Memory B cell (primary cell): ENCODE measurements around the gene CRLF2.
A peak's percentile ranks its signal among the peaks of the same experiment; 100 is the strongest.
"Not testable (repeated sequence)": the region's sequence is repeated elsewhere in the genome, so short reads cannot be mapped to it uniquely, and the experiment has no call there.

Experiments used
- ATAC-seq: fragments of 150-1000 bp; cut with Tn5 transposase; 2 replicates; pipeline ENCODE4 v1.10.0; 2021; ENCODE audit warnings: low read depth, mild to moderate bottlenecking, moderate library complexity
- DNase-seq, 2 donors: peaks; one replicate each; pipeline ENCODE4 v3.0.0; 2022; ENCODE audit warnings: low spot score in 2 of 2
- H3K27ac Mint-ChIP-seq: one replicate; pipeline ENCODE4 v1.8.0; 2022; ENCODE audit warnings: mild to moderate bottlenecking, moderate library complexity, mixed read lengths
- H3K27me3 Mint-ChIP-seq: one replicate; pipeline ENCODE4 v1.8.0; 2022; ENCODE audit warnings: mixed read lengths
- H3K36me3 Mint-ChIP-seq: one replicate; pipeline ENCODE4 v1.8.0; 2022; ENCODE audit warnings: mild to moderate bottlenecking, mixed read lengths
- H3K4me1 Mint-ChIP-seq: one replicate; pipeline ENCODE4 v1.8.0; 2022; ENCODE audit warnings: mixed read lengths
- H3K4me3 Mint-ChIP-seq: one replicate; pipeline ENCODE4 v1.8.0; 2022; ENCODE audit warnings: mild to moderate bottlenecking, moderate library complexity, mixed read lengths
- H3K9me3 Mint-ChIP-seq: one replicate; pipeline ENCODE4 v1.8.0; 2022; ENCODE audit warnings: mixed read lengths

Gene CRLF2

GRCh38 chrX:1167466-1167865, 45.0 kb downstream of the CRLF2 start:
- no peaks in the 10 kb centered on the region for H3K4me1 Mint-ChIP-seq
- H3K27ac Mint-ChIP-seq, result no peak overlapping the region
- ATAC-seq (no peak), DNase-seq (no peak)
- H3K36me3 Mint-ChIP-seq, result peaks cover 6% of the 10 kb centered on the region
- H3K9me3 Mint-ChIP-seq, result peaks cover 2% of the 10 kb centered on the region
- H3K27me3 Mint-ChIP-seq, result peaks cover 15% of the 10 kb centered on the region
- no peak overlapping the region for H3K4me3 Mint-ChIP-seq

DNA sequence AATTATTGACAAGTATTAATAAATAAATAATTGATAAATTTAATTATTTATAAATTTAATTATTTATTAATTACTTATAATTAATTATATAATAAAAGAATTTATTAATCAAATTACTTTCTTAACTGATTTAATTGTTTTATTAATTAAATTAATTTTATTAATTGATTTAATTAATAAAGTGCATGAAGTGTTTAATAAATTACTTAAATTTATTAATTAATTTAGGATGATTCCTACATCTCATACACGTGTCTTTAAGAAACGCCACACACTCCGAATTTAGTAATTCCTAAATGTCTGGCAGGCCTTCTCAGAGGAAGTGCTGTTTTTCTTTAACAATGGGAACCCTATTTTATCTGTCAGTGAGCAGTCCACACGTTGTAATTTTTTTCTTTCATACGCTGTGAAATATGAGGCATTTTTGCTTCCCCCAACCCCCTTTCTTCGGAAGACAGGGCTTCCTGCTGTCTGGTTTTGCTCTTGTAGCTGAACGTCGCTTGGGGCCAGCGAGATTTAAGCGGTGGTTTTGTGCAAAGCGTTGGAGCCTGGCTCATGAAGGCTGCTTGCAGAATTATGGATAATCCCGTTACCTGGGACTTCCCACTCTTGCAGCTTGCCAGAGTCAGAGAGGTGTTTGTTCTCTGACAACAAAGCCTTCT, 46.8 kb downstream of the CRLF2 start:
- H3K4me1 Mint-ChIP-seq, result peaks cover 2% of the 10 kb centered on the region
- DNase-seq, result no peak
- no peak for ATAC-seq

GRCh38 chrX:1164322-1165288, 47.8 kb downstream of the CRLF2 start:
- no peak overlapping the region for H3K4me3 Mint-ChIP-seq
- peaks cover 8% of the 10 kb centered on the region for H3K9me3 Mint-ChIP-seq
- peaks cover 17% of the 10 kb centered on the region for H3K27me3 Mint-ChIP-seq
- DNase-seq (no peak), ATAC-seq (peak; percentile 29)
- peaks cover 9% of the 10 kb centered on the region for H3K36me3 Mint-ChIP-seq
- H3K27ac Mint-ChIP-seq, result no peak overlapping the region
- H3K4me1 Mint-ChIP-seq, result peaks cover 8% of the 10 kb centered on the region

More for the DNA sequence above, 46.8 kb downstream of the CRLF2 start:
- H3K4me3 Mint-ChIP-seq, result no peak overlapping the region
- peaks cover 17% of the 10 kb centered on the region for H3K27me3 Mint-ChIP-seq
- H3K27ac Mint-ChIP-seq, result no peak overlapping the region
- H3K9me3 Mint-ChIP-seq, result peaks cover 3% of the 10 kb centered on the region
- H3K36me3 Mint-ChIP-seq, result peaks cover 9% of the 10 kb centered on the region

GRCh38 chrX:1163231-1163630, 49.2 kb downstream of the CRLF2 start:
- DNase-seq (no peak), ATAC-seq (no peak)
- Mint-ChIP-seq H3K4me3 (no peak overlapping the region), H3K27ac (no peak overlapping the region), H3K9me3 (peaks cover 12% of the 10 kb centered on the region), H3K4me1 (peaks cover 8% of the 10 kb centered on the region), H3K27me3 (peaks cover 17% of the 10 kb centered on the region), H3K36me3 (peaks cover 9% of the 10 kb centered on the region)

DNA sequence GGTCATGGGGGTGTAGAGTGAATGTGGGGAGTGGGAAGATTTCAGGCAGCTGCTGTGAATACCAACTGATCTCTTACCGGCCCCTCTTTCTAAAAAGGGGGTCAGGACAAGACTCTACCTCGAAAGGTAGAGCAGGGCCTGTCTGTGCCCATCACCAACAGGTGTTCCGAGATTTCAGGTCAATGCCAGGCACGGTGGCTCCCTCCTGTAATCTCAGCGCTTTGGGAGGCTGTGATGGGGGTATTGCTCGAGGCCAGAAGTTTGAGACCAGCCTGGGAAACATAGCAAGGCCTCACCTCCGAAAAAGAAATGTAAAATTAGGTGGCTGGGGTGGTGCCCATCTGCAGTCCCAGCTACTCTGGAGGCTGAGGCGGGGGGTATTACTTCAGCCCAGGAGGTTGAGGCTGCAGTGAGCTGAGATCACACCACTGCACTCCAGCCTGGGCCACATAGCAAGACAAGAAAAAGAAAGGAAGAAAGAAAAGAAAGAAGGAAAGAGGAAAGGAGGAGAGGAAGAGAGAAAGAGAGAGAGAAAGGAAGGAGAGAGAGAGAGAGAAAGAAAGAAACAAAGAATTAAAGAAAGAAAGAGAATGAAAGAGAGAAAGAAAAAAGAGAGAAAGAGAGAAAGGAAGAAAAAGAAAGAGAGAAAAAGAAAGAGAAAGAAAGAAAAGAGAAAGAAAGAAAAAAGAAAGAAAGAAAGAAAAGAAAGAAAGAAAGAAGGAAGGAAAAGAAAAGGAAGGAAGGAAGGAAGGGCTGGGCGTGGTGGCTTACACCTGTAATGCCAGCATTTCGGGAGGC, 50.1 kb downstream of the CRLF2 start:
- Mint-ChIP-seq H3K27me3 (peaks cover 12% of the 10 kb centered on the region), H3K9me3 (peaks cover 12% of the 10 kb centered on the region), H3K4me1 (peaks cover 8% of the 10 kb centered on the region), H3K4me3 (no peak overlapping the region), H3K27ac (no peak overlapping the region), H3K36me3 (peaks cover 7% of the 10 kb centered on the region)
- ATAC-seq, result no peak
- DNase-seq, result no peak

GRCh38 chrX:1159548-1159947, 52.9 kb downstream of the CRLF2 start:
- H3K4me3 Mint-ChIP-seq, result no peak overlapping the region

GRCh38 chrX:1156681-1157455, 55.6 kb downstream of the CRLF2 start:
- H3K27ac Mint-ChIP-seq, H3K4me1 Mint-ChIP-seq, H3K4me3 Mint-ChIP-seq, H3K9me3 Mint-ChIP-seq, H3K36me3 Mint-ChIP-seq, DNase-seq, ATAC-seq, H3K27me3 Mint-ChIP-seq: not testable (repeated sequence)

More at GRCh38 chrX:1159548-1159947, 52.9 kb downstream of the CRLF2 start:
- peaks cover 8% of the 10 kb centered on the region for H3K4me1 Mint-ChIP-seq
- no peak for DNase-seq
- no peak for ATAC-seq
- H3K36me3 Mint-ChIP-seq, result peaks cover 7% of the 10 kb centered on the region
- H3K27ac Mint-ChIP-seq, result peak overlapping the region; percentile 79
- H3K9me3 Mint-ChIP-seq, result peaks cover 12% of the 10 kb centered on the region
- H3K27me3 Mint-ChIP-seq, result peaks cover 11% of the 10 kb centered on the region

GRCh38 chrX:1153940-1154339, 58.5 kb downstream of the CRLF2 start:
- no peaks in the 10 kb centered on the region for H3K9me3 Mint-ChIP-seq
- H3K4me3 Mint-ChIP-seq, result no peak overlapping the region
- H3K36me3 Mint-ChIP-seq, result no peaks in the 10 kb centered on the region
- no peak for ATAC-seq
- H3K4me1 Mint-ChIP-seq, result peaks cover 4% of the 10 kb centered on the region
- H3K27me3 Mint-ChIP-seq, result peaks cover 3% of the 10 kb centered on the region
- DNase-seq, result no peak
- no peak overlapping the region for H3K27ac Mint-ChIP-seq

- H3K36me3 Mint-ChIP-seq, result no peaks in the 10 kb centered on the region
- no peaks in the 10 kb centered on the region for H3K9me3 Mint-ChIP-seq
- H3K4me1 Mint-ChIP-seq, result peaks cover 4% of the 10 kb centered on the region
- H3K27ac Mint-ChIP-seq, result no peak overlapping the region
- ATAC-seq, result no peak
- peaks cover 3% of the 10 kb centered on the region for H3K27me3 Mint-ChIP-seq
- DNase-seq, result no peak
- H3K4me3 Mint-ChIP-seq, result no peak overlapping the region
These were observed 60.4 kb downstream of the CRLF2 start for GRCh38 chrX:1152090-1152489.

GRCh38 chrX:1151378-1152077, 60.9 kb downstream of the CRLF2 start:
- H3K36me3 Mint-ChIP-seq, result no peaks in the 10 kb centered on the region
- no peak for DNase-seq
- no peaks in the 10 kb centered on the region for H3K9me3 Mint-ChIP-seq
- peaks cover 4% of the 10 kb centered on the region for H3K4me1 Mint-ChIP-seq
- no peak for ATAC-seq
- H3K4me3 Mint-ChIP-seq, result no peak overlapping the region
- H3K27ac Mint-ChIP-seq, result no peak overlapping the region
- H3K27me3 Mint-ChIP-seq, result peaks cover 3% of the 10 kb centered on the region

DNA sequence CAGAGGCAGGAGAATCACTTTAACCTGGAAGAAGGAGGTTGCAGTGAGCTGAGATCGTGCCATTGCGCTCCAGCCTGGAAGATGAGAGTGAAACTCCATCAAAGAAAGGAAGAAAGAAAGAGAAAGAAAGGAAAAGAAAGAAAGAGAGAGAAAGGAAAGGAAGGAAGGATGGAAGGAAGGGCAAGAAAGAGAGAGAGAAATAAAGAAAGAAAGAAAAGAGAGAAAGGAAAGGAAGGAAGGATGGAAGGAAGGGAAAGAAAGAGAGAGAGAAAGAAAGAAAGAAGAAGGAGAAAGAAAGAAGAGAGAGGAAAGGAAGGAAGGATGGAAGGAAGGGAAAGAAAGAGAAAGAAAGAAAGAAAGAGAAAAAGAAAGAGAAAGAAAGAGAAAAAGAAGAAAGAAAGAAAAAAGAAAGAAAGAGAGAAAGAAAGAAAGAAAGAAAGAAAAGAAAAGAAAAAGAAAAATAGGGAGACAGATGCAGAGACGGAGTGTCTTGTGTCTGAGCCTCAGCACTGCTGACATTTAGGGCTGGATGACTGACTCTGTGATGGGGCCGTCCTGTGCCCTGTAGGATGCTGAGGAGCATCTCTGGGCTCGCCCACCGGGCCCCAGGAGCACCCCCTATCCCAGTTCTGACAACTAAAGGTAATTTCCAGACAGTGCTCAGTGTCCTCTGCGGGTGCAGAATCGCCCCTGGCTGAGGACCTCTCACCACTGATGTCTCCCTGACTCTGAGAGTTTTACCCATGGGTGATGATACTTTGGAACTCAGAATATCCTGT, 61.7 kb downstream of the CRLF2 start:
- peaks cover 3% of the 10 kb centered on the region for H3K27me3 Mint-ChIP-seq
- no peaks in the 10 kb centered on the region for H3K9me3 Mint-ChIP-seq
- no peaks in the 10 kb centered on the region for H3K36me3 Mint-ChIP-seq
- ATAC-seq, result no peak
- H3K27ac Mint-ChIP-seq, result no peak overlapping the region
- no peak for DNase-seq
- peaks cover 4% of the 10 kb centered on the region for H3K4me1 Mint-ChIP-seq
- H3K4me3 Mint-ChIP-seq, result no peak overlapping the region
